NCI-H69 (cell line): ENCODE results near the gene PTCD2.
"Not testable (repeated sequence)": the region's sequence is repeated elsewhere in the genome, so short reads cannot be mapped to it uniquely, and the experiment has no call there.

Experiments
- DNase-seq: peaks from one replicate; lab custom pipeline; 2025; lab: John Stamatoyannopoulos, UW

PTCD2 gene

DNA sequence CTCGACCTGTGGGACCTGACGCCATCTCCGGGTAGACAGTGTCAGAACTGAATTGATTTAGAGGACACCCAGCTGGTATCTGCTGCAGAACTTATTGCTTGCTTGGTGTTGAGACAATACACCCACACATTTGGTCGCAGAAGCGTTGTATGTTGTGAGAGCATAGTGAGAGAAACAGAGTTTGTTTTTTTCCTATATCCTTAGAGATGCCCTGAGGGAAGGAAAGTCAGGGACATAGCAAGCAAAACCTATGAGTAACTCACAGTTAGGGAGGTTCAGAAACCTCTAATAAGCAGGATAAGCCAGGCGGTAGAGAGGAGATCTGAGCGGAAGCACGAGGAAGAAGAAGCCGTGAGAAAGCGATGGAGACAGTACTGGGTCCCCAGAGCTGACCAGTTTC, 59.8 kb downstream of the PTCD2 start:
- DNase-seq = no peak

- DNase-seq = no peak
These were observed 60.5 kb downstream of the PTCD2 start for GRCh38 chr5:72380492-72381274.

GRCh38 chr5:72383280-72383679, 63.1 kb downstream of the PTCD2 start:
- peak; percentile 38 for DNase-seq

GRCh38 chr5:72383726-72384125, 63.6 kb downstream of the PTCD2 start:
- DNase-seq = no peak

DNA sequence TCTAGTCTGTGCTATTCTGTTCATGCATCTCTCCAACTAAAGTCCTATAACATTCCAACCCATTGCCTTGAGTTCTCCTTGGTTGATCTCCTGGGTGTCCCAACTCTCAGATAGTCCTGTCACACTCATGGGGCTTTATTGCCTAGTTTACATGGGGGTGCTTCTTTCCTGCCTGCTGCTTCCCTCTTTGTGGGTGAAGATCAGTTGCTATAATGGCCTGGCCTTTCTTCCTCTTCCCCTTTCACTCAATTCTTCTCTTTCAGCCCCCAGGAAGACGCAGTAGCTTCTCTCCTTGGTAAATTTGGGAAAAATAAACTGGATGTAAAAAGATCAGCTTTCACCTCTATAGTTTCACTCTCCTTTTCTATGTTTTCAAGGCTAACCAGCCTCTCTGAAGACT, 66.5 kb downstream of the PTCD2 start:
- DNase-seq = no peak

DNA sequence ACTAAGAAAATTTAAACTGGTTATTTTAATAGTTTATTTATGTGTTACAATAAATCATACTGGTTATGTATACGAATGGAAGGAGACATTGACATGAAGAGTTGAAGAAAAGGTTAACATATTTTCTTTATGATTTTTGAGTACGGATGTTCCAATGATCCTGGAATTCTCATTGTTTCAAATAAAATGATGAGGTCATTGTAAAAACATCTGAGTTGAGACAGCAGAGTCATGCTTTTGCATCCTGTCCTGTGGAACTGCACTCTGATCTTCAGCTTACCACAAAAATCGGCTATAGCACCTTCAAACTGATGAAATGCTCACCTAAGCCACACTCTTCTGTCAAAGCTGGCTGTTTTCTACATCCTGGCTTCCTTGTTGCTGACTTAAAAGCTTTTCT, 67.8 kb downstream of the PTCD2 start:
- DNase-seq = no peak

DNA sequence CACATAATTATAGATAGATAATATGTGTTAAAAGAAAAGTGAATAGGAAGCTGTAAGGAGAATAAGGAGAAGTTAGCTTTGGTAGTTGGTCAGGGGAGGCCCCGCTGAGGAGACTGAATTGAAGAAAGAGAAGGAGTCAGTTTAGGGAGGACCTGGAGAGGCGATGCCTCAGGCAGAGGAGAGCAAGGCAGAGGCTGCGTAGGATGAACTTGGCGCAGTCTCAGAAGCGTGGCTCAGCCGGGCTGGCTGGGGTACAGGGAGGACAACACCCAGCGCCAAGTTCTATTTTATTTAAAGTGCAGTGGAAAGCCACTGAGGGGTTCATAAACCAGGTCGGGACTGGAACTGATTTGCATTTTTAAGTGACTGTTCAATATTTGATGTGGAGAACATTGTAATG, 68.5 kb downstream of the PTCD2 start:
- no peak for DNase-seq

- DNase-seq = no peak
These were observed 70.7 kb downstream of the PTCD2 start for GRCh38 chr5:72390836-72391235.

DNA sequence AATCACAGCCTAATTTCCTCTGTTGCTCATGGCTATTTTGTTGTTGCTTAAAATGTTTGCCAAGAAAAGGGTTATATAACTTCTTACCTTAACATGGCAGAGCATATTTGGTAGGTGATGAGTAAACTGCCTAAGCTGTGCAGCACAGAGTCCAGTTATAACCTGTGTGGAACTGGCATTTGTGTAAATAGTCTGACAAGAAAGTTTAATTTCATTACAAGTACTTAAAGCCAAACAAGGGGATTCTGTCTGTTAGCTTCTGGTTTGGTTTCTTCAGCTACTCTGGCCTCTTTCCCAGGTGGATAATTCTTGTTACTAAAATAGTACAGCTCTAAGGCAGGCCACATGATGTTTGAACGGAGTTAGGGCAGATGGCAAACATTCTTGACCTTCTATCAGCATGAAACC, 72.2 kb downstream of the PTCD2 start:
- DNase-seq = no peak

DNA sequence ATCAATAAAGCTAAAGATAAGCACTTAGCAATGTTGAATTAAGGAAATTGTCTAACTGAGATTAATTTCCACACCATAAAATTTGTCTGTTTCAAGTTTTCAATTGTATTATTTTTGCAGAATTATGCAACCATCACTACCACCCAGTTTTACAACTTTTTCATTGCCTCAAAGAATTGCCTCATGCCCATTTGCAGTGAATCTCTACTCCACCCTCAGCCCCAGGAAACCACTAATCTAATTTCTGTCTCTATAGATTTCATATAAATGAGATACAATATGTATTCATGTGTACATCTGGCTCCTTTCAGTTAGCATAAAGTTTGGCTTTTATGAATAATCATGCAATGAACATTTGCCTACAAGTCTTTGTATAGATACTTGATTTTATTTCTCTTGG, 72.9 kb downstream of the PTCD2 start:
- DNase-seq = no peak

DNA sequence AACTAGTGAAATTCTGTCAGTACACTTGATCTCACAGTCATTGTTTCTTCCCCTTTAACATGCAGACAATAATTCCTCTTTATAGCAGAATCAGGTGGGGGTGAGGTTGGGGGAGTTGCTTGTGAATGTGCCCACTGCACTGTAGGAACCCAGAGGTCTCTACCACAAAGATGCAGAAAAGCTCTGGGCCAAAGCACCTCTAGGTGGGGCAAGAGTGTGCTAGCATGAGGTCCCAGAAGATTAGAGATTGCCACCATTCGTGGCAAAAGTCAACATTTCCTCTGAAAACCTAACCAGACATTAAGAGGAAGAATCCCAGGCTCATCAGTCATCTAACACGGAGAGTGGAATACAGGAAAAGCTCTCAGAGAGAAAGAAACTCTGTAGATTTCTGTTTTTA, 74.5 kb downstream of the PTCD2 start:
- DNase-seq = peak; percentile 23

DNA sequence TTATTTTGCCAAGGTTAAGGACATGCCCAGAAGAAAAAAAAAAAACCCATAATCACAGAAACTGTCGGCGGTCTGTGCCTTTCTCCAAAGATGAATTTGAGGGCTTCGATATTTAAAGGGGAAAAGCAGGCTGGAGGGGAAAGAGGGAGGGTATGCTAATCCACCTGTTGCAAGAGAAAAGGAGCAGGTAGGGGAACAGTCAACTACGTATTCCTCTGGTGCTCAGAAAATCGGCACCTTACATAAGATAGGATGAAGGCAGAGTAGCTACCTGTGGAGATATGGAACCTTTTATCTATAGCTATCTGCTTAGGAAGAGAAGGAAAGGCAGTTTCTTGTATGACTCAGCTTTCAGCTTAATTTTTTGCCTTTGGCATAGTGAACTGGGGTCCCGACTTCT, 77.7 kb downstream of the PTCD2 start:
- no peak for DNase-seq

DNA sequence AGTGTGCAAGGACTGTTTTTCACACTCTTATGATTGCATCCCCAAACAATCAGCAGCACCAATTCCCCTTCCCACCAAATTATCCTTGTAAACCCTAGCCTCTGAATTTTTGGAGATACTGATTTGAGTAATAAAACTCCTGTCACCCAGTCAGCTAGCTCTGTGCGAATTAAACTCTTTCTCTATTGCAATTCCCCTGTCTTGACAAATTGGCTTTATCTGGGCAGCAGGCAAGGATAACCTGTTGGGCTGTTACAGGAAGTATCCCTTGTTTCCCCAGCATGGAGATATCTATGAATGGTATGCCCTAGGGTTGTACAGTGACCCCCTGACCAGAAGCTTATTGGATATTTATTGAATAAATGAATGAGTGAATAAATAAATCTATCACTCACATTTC, 80.8 kb downstream of the PTCD2 start:
- no peak for DNase-seq

GRCh38 chr5:72402381-72402890, 82.3 kb downstream of the PTCD2 start:
- DNase-seq = no peak

- DNase-seq = peak; percentile 37
These were observed 82.9 kb downstream of the PTCD2 start for GRCh38 chr5:72402959-72403628.

DNA sequence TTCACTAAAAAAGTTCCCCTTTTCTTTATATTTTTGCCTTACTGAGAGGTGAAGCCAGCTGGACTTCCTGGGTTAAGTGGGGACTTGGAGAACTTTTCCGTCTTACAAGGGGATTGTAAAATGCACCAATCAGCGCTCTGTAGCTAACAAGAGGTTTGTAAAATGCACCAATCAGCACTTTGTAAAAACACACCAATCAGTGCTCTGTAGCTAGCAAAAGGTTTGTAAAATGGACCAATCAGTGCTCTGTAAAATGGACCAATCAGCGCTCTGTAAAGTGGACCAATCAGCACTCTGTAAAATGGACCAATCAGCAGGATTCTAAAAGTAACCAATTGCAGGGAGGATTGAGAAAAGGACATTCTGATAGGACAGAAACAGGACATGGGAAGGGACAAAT, 84.6 kb downstream of the PTCD2 start:
- DNase-seq = not testable (repeated sequence)

GRCh38 chr5:72407078-72407477, 86.9 kb downstream of the PTCD2 start:
- no peak for DNase-seq

- DNase-seq = no peak
These were observed 87.4 kb downstream of the PTCD2 start for GRCh38 chr5:72407541-72407940.

DNA sequence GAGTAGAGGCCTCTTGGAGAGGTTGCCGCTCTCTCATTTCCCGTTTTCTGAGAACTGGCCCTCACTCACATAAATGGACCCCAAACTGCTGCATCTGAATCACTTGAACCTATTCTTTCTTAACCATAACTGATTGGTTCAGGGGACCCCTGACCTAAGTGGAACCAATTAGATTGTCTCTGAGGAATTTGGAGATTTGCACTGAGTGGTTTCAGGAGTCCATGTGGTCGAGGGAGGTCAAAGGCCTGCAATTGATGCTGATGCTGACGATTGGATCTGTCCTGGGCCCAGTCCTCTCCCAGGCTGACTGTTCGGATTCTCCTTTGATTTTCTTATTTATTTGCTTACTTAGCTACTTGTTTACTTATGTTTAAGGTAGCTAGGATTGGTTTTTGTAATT, 88.0 kb downstream of the PTCD2 start:
- DNase-seq = no peak

DNA sequence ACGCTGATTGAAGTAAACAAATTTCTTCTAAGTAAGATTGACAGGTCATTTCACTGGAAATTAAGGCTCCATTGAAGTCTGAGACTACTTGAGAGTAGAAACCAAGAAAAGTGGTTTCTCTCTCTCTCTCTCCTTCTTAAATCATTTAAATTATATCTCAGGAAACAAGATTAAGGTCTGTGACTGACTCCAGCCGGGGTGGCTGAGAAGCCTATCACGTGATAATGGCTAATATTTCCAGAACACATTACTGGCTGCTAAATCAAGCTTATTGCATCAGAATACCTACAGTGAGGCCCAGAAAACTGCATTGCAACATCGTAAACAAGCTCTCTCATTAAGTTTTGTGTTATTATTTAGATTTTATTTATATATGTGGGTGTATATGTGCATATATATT, 88.4 kb downstream of the PTCD2 start:
- no peak for DNase-seq

DNA sequence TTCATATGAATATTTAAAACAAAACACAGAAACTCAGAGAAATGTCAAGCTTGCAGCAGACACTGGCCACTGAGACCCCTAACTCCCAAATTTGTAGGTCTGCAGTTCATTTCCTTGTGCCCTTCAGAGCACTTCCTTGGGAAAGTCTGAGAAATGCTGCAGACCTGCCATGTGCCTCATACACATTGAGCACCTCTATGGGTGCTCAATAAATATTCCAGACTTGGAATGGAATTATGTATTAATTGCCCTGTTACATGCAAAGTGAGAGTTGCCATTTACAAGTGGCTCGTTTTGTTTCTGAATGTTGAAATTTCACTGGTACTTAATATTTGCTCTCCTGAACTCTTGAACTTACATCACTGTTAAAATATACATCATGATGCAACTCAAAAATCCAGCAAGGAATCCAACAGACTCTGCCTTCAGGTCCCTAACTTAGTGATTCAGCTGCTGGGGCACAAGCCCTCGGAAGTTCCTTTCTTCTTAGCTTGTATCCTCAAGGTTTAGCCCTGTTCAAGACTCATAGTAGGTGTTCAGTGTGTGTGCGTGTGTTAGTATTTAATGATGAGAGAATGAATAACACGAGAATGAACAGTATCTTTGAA, 90.6 kb downstream of the PTCD2 start:
- DNase-seq = no peak

DNA sequence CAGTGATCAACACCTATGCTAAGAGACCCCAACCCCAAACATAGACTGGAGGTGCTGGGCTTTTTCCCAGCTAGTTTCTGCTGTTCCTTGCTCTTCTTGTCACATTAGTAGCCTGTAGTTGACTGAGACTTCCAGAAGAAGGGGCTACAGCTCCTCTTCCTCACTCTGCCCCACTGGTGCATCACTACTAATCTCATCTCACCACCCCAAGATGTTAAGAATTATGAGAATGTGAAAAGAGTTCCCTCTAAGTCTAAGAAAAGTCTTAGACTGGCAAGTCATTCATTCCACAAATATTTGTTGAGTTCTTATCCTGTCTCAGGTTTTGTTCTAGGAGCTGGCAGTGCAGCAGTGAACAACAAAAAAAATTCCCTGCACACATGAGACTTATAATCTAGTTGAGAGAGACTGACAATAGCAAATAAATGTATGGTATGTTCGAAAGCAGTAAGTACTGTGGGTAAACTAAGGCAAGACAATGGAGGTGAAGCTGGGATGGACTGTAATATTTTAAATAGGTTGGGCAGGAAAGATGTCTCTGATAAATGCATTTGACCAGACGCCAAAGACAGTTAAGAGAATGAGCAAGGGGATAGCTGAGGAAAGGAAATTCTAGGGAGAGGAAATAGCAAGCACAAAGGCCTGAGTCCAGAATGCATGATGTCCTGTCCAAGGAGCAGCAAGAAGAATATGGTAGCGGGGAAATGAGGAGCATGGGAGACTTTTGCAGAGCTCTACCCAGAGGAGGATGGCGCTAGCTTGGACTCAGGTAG, 92.3 kb downstream of the PTCD2 start:
- no peak for DNase-seq
